HCT116 (cell line): ENCODE data around the gene IL3. TPM values are rescaled to one million over a fixed set of nuclear protein-coding genes. Genes with fewer than 3 reads are reported as not detected.

ENCODE experiments used
- ATAC-seq: fragments of 200-7000 bp; cut with Tn5 transposase; 2 replicates; pipeline ENCODE4 v1.9.1; 2020; ENCODE audit warnings: mild to moderate bottlenecking, moderate library complexity
- BruUV-seq: library from RNA; stranded (reverse); fragments of 400-500 nt; replicated peaks from 2 replicates; lab custom pipeline; 2021; lab: Mats Ljungman, UMichigan
- CTCF ChIA-PET: fragments of 300-600 bp; sonication (Branson Sonifier 250); formaldehyde crosslinking; loops from one replicate; lab custom pipeline; 2021; ENCODE audit warnings: antibody characterized with exemption; lab: Charles Lee
- POLR2A ChIA-PET: fragments of 300-600, 350-600 bp; sonication (Branson Sonifier 250); formaldehyde crosslinking; loops from one replicate; lab custom pipeline; 2021; ENCODE audit warnings: antibody characterized with exemption; lab: Charles Lee
- RAD21 ChIA-PET, 2 experiments: fragments of 300-600 bp; sonication (Branson Sonifier 250); formaldehyde crosslinking; loops; one replicate each; lab custom pipeline; 2023; ENCODE audit warnings: low total read pairs in 2 of 2; ENCODE audit not compliant: uncharacterized antibody in 2 of 2, unreplicated experiment in 2 of 2, low non-redundant PET in 1 of 2; lab: Charles Lee
- DNase-seq: peaks from one replicate; pipeline ENCODE4 v3.0.0-alpha.2; 2010; ENCODE audit warnings: low read depth, low spot score
- H2AFZ ChIP-seq: fragments of 200-600 bp; shearing (Covaris generic), sonication (generic); 2 replicates; pipeline ENCODE4 v1.6.1; 2017; ENCODE audit warnings: low read depth, mixed run types, mixed read lengths, antibody characterized with exemption, low read length; ENCODE audit not compliant: poor library complexity, severe bottlenecking
- H3K27ac ChIP-seq: 2 replicates; pipeline ENCODE4 v1.5.1; 2012; ENCODE audit warnings: low read depth, low read length
- H3K27me3 ChIP-seq: fragments of 200-600 bp; sonication (generic); 2 replicates; pipeline ENCODE4 v1.6.1; 2016; ENCODE audit warnings: mixed run types, low read length, mixed read lengths; ENCODE audit not compliant: insufficient read depth
- H3K36me3 ChIP-seq, 2 experiments: fragments of 200-500 bp in 1 of 2; fragments of 200-600 bp in 1 of 2; sonication (Bioruptor generic) in 1 of 2; sonication (generic) in 1 of 2; 2 replicates each; pipeline versions ENCODE4 v1.5.1 to v1.6.1; 2014 to 2016; ENCODE audit warnings: low read length in 2 of 2, inconsistent platforms in 1 of 2, mixed read lengths in 1 of 2, mixed run types in 1 of 2; ENCODE audit not compliant: insufficient read depth in 2 of 2, control insufficient read depth in 1 of 2
- H3K4me1 ChIP-seq, 2 experiments: fragments of 200-600 bp in 1 of 2; sonication (generic) in 1 of 2; 2 replicates each; pipeline versions ENCODE4 v1.5.1 to v1.6.1; 2012 to 2017; ENCODE audit warnings: low read length in 2 of 2, inconsistent platforms in 1 of 2, mild to moderate bottlenecking in 1 of 2, mixed read lengths in 1 of 2, mixed run types in 1 of 2, moderate library complexity in 1 of 2; ENCODE audit not compliant: insufficient read depth in 2 of 2, control insufficient read depth in 1 of 2
- H3K4me2 ChIP-seq: fragments of 200-600 bp; sonication (generic); 2 replicates; pipeline ENCODE4 v1.6.1; 2017; ENCODE audit warnings: mixed run types, low read length, mixed read lengths
- H3K4me3 ChIP-seq, 2 experiments: fragments of 200-600 bp in 1 of 2; sonication (generic) in 1 of 2; replicated peaks in 1 of 2; 2 replicates each; pipeline ENCODE4 v1.5.1; 2011 to 2016; ENCODE audit warnings: low read length in 2 of 2, control low read depth in 1 of 2, low read depth in 1 of 2, mild to moderate bottlenecking in 1 of 2, mixed read lengths in 1 of 2, mixed run types in 1 of 2
- H3K79me2 ChIP-seq: fragments of 200-600 bp; sonication (generic); 2 replicates; pipeline ENCODE4 v1.6.1; 2017; ENCODE audit warnings: mild to moderate bottlenecking, mixed run types, low read length, moderate library complexity, mixed read lengths; ENCODE audit not compliant: insufficient read depth
- H3K9ac ChIP-seq: fragments of 200-600 bp; sonication (generic); 2 replicates; pipeline ENCODE4 v1.6.1; 2016; ENCODE audit warnings: low read length, mixed read lengths
- H3K9me2 ChIP-seq: fragments of 200-600 bp; sonication (generic), shearing (Covaris generic); 2 replicates; pipeline ENCODE4 v1.6.1; 2017; ENCODE audit warnings: mixed run types, mild to moderate bottlenecking, moderate library complexity; ENCODE audit not compliant: insufficient read depth
- H3K9me3 ChIP-seq, 2 experiments: fragments of 200-500 bp in 1 of 2; fragments of 200-600 bp in 1 of 2; sonication (Bioruptor generic) in 1 of 2; sonication (generic) in 1 of 2; 2 replicates each; pipeline ENCODE4 v1.6.1; 2014 to 2017; ENCODE audit warnings: low read length in 2 of 2, mixed read lengths in 2 of 2, inconsistent platforms in 1 of 2, low read depth in 1 of 2, mild to moderate bottlenecking in 1 of 2, mixed run types in 1 of 2, moderate library complexity in 1 of 2; ENCODE audit not compliant: control insufficient read depth in 1 of 2, insufficient read depth in 1 of 2
- H4K20me1 ChIP-seq: fragments of 200-600 bp; sonication (generic), shearing (Covaris generic); 2 replicates; pipeline ENCODE4 v1.6.1; 2017; ENCODE audit warnings: mixed run types, mild to moderate bottlenecking, moderate library complexity; ENCODE audit not compliant: insufficient read depth
- SRF ChIP-seq: IDR thresholded peaks from 2 replicates; pipeline ENCODE4 v1.6.1; 2012; ENCODE audit warnings: low read depth
- intact Hi-C: fragments of 100-400 bp; cut with micrococcal nuclease; formaldehyde crosslinking; loops from 2 replicates; pipeline ENCODE4 v1.10.0; 2022
- total RNA-seq: library from RNA; stranded (reverse); gene quantifications from one replicate; pipeline ENCODE4 v1.2.1, GENCODE V29; 2021; ENCODE audit not compliant: unreplicated experiment
- TF ChIP-seq, protein P1 (sequence below): IDR thresholded peaks from 2 replicates; pipeline ENCODE4 v1.6.1; 2011; ENCODE audit warnings: mild to moderate bottlenecking, low read length, moderate library complexity; ENCODE audit not compliant: insufficient replicate concordance; ENCODE audit errors: extremely low read depth
- TF ChIP-seq, protein P2 (sequence below), 3 experiments: fragments of 200-600 bp in 1 of 3; sonication (generic) in 1 of 3; IDR thresholded peaks in 2 of 3; conservative IDR thresholded peaks in 1 of 3; 2 replicates each; pipeline ENCODE4 v1.5.1; 2012 to 2017; ENCODE audit warnings: low read depth in 2 of 3, low read length in 2 of 3, antibody characterized with exemption in 1 of 3, borderline replicate concordance in 1 of 3, control low read depth in 1 of 3, mild to moderate bottlenecking in 1 of 3, mixed read lengths in 1 of 3, mixed run types in 1 of 3, moderate library complexity in 1 of 3; ENCODE audit not compliant: insufficient read depth in 1 of 3

IL3 gene
- total RNA-seq, 1 experiment from 2014 or later: not detected

- POLR2A ChIA-PET: no interaction called here
- Histone ChIP-seq H3K9ac (no peak overlapping the region), H3K4me3 (no peak overlapping the region), H3K27me3 (no peaks in the 10 kb centered on the region), H3K4me2 (no peak overlapping the region), H3K79me2 (no peaks in the 10 kb centered on the region), H3K9me3 (no peaks in the 10 kb centered on the region), H3K4me1 (no peaks in the 10 kb centered on the region), H3K27ac (no peak overlapping the region), H3K36me3 (no peaks in the 10 kb centered on the region), H4K20me1 (no peaks in the 10 kb centered on the region), H2AFZ (no peak overlapping the region), H3K9me2 (no peaks in the 10 kb centered on the region)
- intact Hi-C loops: no loop called here
- TF ChIP-seq, protein P1, sequence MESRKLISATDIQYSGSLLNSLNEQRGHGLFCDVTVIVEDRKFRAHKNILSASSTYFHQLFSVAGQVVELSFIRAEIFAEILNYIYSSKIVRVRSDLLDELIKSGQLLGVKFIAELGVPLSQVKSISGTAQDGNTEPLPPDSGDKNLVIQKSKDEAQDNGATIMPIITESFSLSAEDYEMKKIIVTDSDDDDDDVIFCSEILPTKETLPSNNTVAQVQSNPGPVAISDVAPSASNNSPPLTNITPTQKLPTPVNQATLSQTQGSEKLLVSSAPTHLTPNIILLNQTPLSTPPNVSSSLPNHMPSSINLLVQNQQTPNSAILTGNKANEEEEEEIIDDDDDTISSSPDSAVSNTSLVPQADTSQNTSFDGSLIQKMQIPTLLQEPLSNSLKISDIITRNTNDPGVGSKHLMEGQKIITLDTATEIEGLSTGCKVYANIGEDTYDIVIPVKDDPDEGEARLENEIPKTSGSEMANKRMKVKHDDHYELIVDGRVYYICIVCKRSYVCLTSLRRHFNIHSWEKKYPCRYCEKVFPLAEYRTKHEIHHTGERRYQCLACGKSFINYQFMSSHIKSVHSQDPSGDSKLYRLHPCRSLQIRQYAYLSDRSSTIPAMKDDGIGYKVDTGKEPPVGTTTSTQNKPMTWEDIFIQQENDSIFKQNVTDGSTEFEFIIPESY: no peak
- no peak for TF ChIP-seq SRF
- TF ChIP-seq, protein P2, sequence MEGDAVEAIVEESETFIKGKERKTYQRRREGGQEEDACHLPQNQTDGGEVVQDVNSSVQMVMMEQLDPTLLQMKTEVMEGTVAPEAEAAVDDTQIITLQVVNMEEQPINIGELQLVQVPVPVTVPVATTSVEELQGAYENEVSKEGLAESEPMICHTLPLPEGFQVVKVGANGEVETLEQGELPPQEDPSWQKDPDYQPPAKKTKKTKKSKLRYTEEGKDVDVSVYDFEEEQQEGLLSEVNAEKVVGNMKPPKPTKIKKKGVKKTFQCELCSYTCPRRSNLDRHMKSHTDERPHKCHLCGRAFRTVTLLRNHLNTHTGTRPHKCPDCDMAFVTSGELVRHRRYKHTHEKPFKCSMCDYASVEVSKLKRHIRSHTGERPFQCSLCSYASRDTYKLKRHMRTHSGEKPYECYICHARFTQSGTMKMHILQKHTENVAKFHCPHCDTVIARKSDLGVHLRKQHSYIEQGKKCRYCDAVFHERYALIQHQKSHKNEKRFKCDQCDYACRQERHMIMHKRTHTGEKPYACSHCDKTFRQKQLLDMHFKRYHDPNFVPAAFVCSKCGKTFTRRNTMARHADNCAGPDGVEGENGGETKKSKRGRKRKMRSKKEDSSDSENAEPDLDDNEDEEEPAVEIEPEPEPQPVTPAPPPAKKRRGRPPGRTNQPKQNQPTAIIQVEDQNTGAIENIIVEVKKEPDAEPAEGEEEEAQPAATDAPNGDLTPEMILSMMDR (IDR thresholded peaks at IDR 0.05 in 2 of 3, conservative IDR thresholded peaks at IDR 0.05 in 1 of 3; ENCODE audit: borderline replicate concordance in 1 of 3, insufficient read depth in 1 of 3, low read depth in 2 of 3, low read length in 2 of 3): no peak
- CTCF ChIA-PET: no interaction called here
- no TSS peak for BruUV-seq
- RAD21 ChIA-PET: no interaction called here
- no peak for DNase-seq
- no peak for ATAC-seq
Observed at GRCh38 chr5:132112111-132112510, 51.7 kb downstream of the IL3 start.

Other genes starting within 250 kb of the IL3 start
- not detected for gene MEIKIN, start 115.0 kb upstream of the IL3 start, total RNA-seq
- gene ACSL6, start 49.0 kb upstream of the IL3 start, total RNA-seq: 2.3 TPM
- 0.30 TPM for gene CSF2, start 13.1 kb downstream of the IL3 start, total RNA-seq
- 29.0 TPM for gene P4HA2, start 167.2 kb downstream of the IL3 start, total RNA-seq
- gene PDLIM4, start 197.0 kb downstream of the IL3 start, total RNA-seq: not detected
- gene SLC22A4, start 233.7 kb downstream of the IL3 start, total RNA-seq: 0.59 TPM